Measurements from ENCODE around the gene GTF2IRD1. TPM values are rescaled to one million over a fixed set of nuclear protein-coding genes. Genes with fewer than 3 reads are reported as not detected.

Gene GTF2IRD1
- total and polyA plus RNA-seq, 10 donors: 2.4 to 6.6 (median 3.6) TPM

DNA sequence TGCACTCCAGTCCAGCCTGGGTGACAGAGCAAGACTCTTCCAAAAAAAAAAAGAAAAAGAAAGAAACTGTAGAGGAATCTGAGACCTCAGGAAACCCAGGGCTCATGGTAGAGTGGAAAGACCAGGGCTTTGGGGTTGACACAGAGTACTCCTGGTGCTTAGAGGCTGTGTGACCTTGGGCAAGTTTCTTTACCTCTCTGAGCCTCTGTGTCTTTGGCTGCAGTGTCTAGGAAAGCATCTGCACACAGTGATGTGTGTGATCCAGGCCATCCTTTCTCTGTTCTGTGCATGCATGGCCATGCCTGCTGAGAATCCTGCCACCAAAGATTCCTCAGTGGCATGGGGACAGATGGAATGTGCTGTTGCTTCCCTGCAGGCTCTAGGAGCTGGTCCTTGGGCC is 132.1 kb downstream of the GTF2IRD1 start:
- intact Hi-C loops (cut with DNase I; ENCODE audit: low total_unique reads): no loop called here
- H3K27ac ChIP-seq: no peak overlapping the region
- peaks cover 7 to 18% (median 12%) of the 10 kb centered on the region in 6 donors for H3K4me1 ChIP-seq
- H3K4me3 ChIP-seq: no peak overlapping the region
- H3K9me3 ChIP-seq: no peaks in the 10 kb centered on the region
- TF ChIP-seq POLR2AphosphoS5 (IDR thresholded peaks at IDR 0.05) (no peak), POLR2A (IDR thresholded peaks at IDR 0.05) (no peak)
- TF ChIP-seq, protein P1, sequence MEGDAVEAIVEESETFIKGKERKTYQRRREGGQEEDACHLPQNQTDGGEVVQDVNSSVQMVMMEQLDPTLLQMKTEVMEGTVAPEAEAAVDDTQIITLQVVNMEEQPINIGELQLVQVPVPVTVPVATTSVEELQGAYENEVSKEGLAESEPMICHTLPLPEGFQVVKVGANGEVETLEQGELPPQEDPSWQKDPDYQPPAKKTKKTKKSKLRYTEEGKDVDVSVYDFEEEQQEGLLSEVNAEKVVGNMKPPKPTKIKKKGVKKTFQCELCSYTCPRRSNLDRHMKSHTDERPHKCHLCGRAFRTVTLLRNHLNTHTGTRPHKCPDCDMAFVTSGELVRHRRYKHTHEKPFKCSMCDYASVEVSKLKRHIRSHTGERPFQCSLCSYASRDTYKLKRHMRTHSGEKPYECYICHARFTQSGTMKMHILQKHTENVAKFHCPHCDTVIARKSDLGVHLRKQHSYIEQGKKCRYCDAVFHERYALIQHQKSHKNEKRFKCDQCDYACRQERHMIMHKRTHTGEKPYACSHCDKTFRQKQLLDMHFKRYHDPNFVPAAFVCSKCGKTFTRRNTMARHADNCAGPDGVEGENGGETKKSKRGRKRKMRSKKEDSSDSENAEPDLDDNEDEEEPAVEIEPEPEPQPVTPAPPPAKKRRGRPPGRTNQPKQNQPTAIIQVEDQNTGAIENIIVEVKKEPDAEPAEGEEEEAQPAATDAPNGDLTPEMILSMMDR (IDR thresholded peaks at IDR 0.05 in 8 of 11, conservative IDR thresholded peaks at IDR 0.05 in 3 of 11): no peak
- H3K36me3 ChIP-seq: no peaks in the 10 kb centered on the region
- H3K27me3 ChIP-seq (replicated peaks in 1 of 7): no peaks in the 10 kb centered on the region
- no peak for DNase-seq

GRCh38 chr7:74586258-74587175 is 132.8 kb downstream of the GTF2IRD1 start:
- intact Hi-C loops (cut with DNase I; ENCODE audit: low total_unique reads): no loop called here
- peaks cover 7 to 18% (median 12%) of the 10 kb centered on the region in 6 donors for H3K4me1 ChIP-seq
- H3K27me3 ChIP-seq (replicated peaks in 1 of 7): no peaks in the 10 kb centered on the region
- 79 to 95% (median 91%) methylated on average over 16 to 18 of the region's 18 CpGs for WGBS, 5 donors
- DNase-seq: no peak
- TF ChIP-seq POLR2AphosphoS5 (IDR thresholded peaks at IDR 0.05) (no peak), POLR2A (IDR thresholded peaks at IDR 0.05) (no peak)
- TF ChIP-seq, protein P1 (IDR thresholded peaks at IDR 0.05 in 8 of 11, conservative IDR thresholded peaks at IDR 0.05 in 3 of 11): no peak
- peak overlapping the region in 4 of 8 donors; percentile 15 to 61 (median 42) for H3K27ac ChIP-seq
- no peaks in the 10 kb centered on the region for H3K9me3 ChIP-seq
- no peaks in the 10 kb centered on the region for H3K36me3 ChIP-seq
- H3K4me3 ChIP-seq: no peak overlapping the region

DNA sequence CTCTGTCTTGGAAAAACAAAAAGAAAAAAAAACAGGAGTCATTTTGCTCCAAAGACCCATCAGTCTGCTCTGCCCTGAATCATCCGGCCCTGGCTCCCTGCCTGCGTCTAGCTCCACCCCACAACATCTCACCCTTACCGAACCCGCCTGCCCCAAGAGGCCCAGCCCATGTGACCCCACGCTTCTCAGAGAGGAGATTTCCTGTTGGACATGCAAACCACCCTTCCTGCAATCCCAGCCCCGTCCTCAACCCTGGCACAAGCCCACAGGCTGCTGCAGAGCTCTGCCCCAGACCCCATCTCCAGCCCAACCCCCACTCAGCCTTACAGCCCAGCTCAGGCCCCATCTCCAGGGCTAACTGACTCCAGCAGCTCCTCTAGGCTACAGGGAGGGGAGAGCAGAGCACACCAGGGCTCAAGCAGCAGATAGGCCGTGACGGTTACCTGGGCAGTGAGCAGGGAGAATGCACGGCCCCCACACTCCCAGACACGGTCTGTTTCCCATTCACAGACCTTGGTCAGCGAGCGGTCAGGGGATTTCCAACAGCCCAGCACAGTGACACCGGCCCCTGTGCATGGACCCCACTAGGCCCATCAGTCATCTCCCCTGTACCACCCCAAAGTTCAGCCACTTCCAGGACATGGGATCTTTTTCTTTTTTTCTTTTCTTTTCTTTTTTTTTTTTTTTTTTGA is 133.9 kb downstream of the GTF2IRD1 start:
- intact Hi-C loops (cut with DNase I; ENCODE audit: low total_unique reads): no loop called here
- Histone ChIP-seq H3K4me3 (peak overlapping the region in 1 of 8 donors; percentile 13), H3K36me3 (no peaks in the 10 kb centered on the region), H3K27ac (peak overlapping the region in 4 of 8 donors; percentile 26 to 61 (median 48)), H3K27me3 (replicated peaks in 1 of 7) (no peaks in the 10 kb centered on the region), H3K9me3 (no peaks in the 10 kb centered on the region), H3K4me1 (peaks cover 7 to 18% (median 12%) of the 10 kb centered on the region in 6 donors)
- 29 to 45% (median 37%) methylated on average over 13 of the region's 13 CpGs for WGBS, 5 donors
- DNase-seq: peak; percentile 80
- TF ChIP-seq, protein P1 (IDR thresholded peaks at IDR 0.05 in 8 of 11, conservative IDR thresholded peaks at IDR 0.05 in 3 of 11): no peak
- no peak for TF ChIP-seq POLR2A (IDR thresholded peaks at IDR 0.05)
- peak in 2 of 3 donors; percentile 22 to 51 for TF ChIP-seq POLR2AphosphoS5 (IDR thresholded peaks at IDR 0.05)

DNA sequence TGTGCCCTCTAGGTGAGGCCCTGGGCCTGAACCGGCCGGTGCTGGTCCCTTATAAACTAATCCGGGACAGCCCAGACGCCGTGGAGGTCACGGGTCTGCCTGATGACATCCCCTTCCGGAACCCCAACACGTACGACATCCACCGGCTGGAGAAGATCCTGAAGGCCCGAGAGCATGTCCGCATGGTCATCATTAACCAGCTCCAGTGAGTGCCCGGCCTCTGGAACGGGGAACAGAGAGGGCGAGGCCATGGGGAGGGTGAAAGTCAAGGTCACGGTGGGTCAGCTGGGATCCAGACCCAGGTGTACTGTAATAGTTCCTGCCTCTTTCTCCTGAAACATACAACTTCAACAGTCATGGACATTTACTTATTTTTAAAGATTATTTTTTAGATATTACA is 137.1 kb downstream of the GTF2IRD1 start:
- no peaks in the 10 kb centered on the region for H3K27me3 ChIP-seq (replicated peaks in 1 of 7)
- TF ChIP-seq, protein P1 (IDR thresholded peaks at IDR 0.05 in 8 of 11, conservative IDR thresholded peaks at IDR 0.05 in 3 of 11): no peak
- no peak for TF ChIP-seq POLR2A (IDR thresholded peaks at IDR 0.05)
- TF ChIP-seq POLR2AphosphoS5 (IDR thresholded peaks at IDR 0.05): no peak
- H3K4me1 ChIP-seq: peaks cover 7 to 18% (median 12%) of the 10 kb centered on the region in 6 donors
- WGBS, 5 donors: 94 to 97% (median 95%) methylated on average over 16 of the region's 16 CpGs
- peaks cover 0 to 10% (median 0%) of the 10 kb centered on the region in 6 donors for H3K36me3 ChIP-seq
- no peak for DNase-seq
- H3K9me3 ChIP-seq: no peaks in the 10 kb centered on the region
- no peak overlapping the region for H3K4me3 ChIP-seq
- intact Hi-C loops (cut with DNase I; ENCODE audit: low total_unique reads): no loop called here
- no peak overlapping the region for H3K27ac ChIP-seq

All from spleen (tissue), 11 donors.